Measurements from ENCODE around the gene NPIPA1. TPM values are rescaled to one million over a fixed set of nuclear protein-coding genes. Genes with fewer than 3 reads are reported as not detected.
"Not testable (repeated sequence)": the region's sequence is repeated elsewhere in the genome, so short reads cannot be mapped to it uniquely, and the experiment has no call there.

Gene NPIPA1
- total RNA-seq, 1 experiment from 2014 or later = 215 TPM

GRCh38 chr16:14910833-14911629, 26.2 kb upstream of the NPIPA1 start:
- H3K4me1 Mint-ChIP-seq (ENCODE audit: insufficient read depth, unreplicated experiment); POLR2A ChIA-PET; H3K9me3 Mint-ChIP-seq (ENCODE audit: unreplicated experiment); H3K4me3 Mint-ChIP-seq (ENCODE audit: unreplicated experiment); H3K36me3 Mint-ChIP-seq (ENCODE audit: insufficient read depth, unreplicated experiment); CTCF ChIA-PET; H3K27ac Mint-ChIP-seq (ENCODE audit: low read depth, unreplicated experiment); BruUV-seq (replicated peaks); intact Hi-C loops (cut with micrococcal nuclease); DNase-seq (ENCODE audit: unreplicated experiment); H3K27me3 Mint-ChIP-seq (ENCODE audit: insufficient read depth, unreplicated experiment): not testable (repeated sequence)

- POLR2A ChIA-PET; H3K9me3 Mint-ChIP-seq (ENCODE audit: unreplicated experiment); H3K27me3 Mint-ChIP-seq (ENCODE audit: insufficient read depth, unreplicated experiment); H3K4me1 Mint-ChIP-seq (ENCODE audit: insufficient read depth, unreplicated experiment); DNase-seq (ENCODE audit: unreplicated experiment); H3K36me3 Mint-ChIP-seq (ENCODE audit: insufficient read depth, unreplicated experiment); BruUV-seq (replicated peaks); H3K27ac Mint-ChIP-seq (ENCODE audit: low read depth, unreplicated experiment); CTCF ChIA-PET; intact Hi-C loops (cut with micrococcal nuclease): not testable (repeated sequence)
- H3K4me3 Mint-ChIP-seq (ENCODE audit: unreplicated experiment) = peak overlapping the region; percentile 76
Measured at GRCh38 chr16:14911954-14912353, 25.3 kb upstream of the NPIPA1 start.

- H3K27ac Mint-ChIP-seq (ENCODE audit: low read depth, unreplicated experiment); DNase-seq (ENCODE audit: unreplicated experiment); H3K27me3 Mint-ChIP-seq (ENCODE audit: insufficient read depth, unreplicated experiment); intact Hi-C loops (cut with micrococcal nuclease); H3K36me3 Mint-ChIP-seq (ENCODE audit: insufficient read depth, unreplicated experiment); CTCF ChIA-PET; POLR2A ChIA-PET; H3K9me3 Mint-ChIP-seq (ENCODE audit: unreplicated experiment); H3K4me3 Mint-ChIP-seq (ENCODE audit: unreplicated experiment); H3K4me1 Mint-ChIP-seq (ENCODE audit: insufficient read depth, unreplicated experiment): not testable (repeated sequence)
- BruUV-seq (replicated peaks) = TSS peak; percentile 62
Measured at GRCh38 chr16:14912588-14912987, 24.7 kb upstream of the NPIPA1 start.

- H3K27me3 Mint-ChIP-seq (ENCODE audit: insufficient read depth, unreplicated experiment); H3K36me3 Mint-ChIP-seq (ENCODE audit: insufficient read depth, unreplicated experiment); H3K9me3 Mint-ChIP-seq (ENCODE audit: unreplicated experiment); DNase-seq (ENCODE audit: unreplicated experiment); CTCF ChIA-PET; H3K27ac Mint-ChIP-seq (ENCODE audit: low read depth, unreplicated experiment); BruUV-seq (replicated peaks); POLR2A ChIA-PET; H3K4me1 Mint-ChIP-seq (ENCODE audit: insufficient read depth, unreplicated experiment); H3K4me3 Mint-ChIP-seq (ENCODE audit: unreplicated experiment); intact Hi-C loops (cut with micrococcal nuclease): not testable (repeated sequence)
Measured at GRCh38 chr16:14918504-14918903, 18.7 kb upstream of the NPIPA1 start.

DNA sequence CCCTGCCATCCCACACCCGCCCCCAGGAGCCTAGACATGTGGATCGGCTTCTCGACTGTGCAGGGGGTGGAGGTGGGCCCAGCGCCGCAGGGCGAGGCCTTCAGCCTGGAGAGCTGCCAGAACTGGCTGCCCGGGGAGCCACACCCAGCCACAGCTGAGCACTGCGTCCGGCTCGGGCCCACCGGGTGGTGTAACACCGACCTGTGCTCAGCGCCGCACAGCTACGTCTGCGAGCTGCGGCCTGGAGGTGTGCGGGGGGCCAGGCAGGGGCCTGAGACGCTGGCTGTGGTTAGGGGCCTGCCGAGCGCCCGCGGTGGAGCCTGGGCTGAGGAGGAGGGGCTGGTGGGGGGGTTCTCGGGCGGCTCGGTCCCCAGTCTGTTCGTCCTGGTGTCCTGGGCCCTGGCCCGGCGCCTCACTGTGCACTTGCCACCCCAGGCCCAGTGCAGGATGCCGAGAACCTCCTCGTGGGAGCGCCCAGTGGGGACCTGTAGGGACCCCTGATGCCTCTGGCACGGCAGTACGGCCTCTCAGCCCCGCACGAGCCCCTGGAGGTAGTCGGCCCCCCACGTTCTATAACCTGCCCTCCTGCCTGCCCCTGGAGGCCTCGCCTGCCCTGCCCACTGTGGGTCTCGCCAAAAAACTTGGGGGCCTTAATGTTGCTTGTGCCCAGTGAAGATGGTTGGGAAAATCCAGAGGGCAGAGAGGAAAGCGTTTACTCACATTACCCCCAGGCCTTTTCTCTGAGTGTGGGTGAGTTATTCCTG, 17.2 kb upstream of the NPIPA1 start:
- H3K27me3 Mint-ChIP-seq (ENCODE audit: insufficient read depth, unreplicated experiment); H3K27ac Mint-ChIP-seq (ENCODE audit: low read depth, unreplicated experiment); H3K36me3 Mint-ChIP-seq (ENCODE audit: insufficient read depth, unreplicated experiment); intact Hi-C loops (cut with micrococcal nuclease); H3K4me3 Mint-ChIP-seq (ENCODE audit: unreplicated experiment); H3K9me3 Mint-ChIP-seq (ENCODE audit: unreplicated experiment); DNase-seq (ENCODE audit: unreplicated experiment); H3K4me1 Mint-ChIP-seq (ENCODE audit: insufficient read depth, unreplicated experiment); CTCF ChIA-PET; BruUV-seq (replicated peaks); POLR2A ChIA-PET: not testable (repeated sequence)

DNA sequence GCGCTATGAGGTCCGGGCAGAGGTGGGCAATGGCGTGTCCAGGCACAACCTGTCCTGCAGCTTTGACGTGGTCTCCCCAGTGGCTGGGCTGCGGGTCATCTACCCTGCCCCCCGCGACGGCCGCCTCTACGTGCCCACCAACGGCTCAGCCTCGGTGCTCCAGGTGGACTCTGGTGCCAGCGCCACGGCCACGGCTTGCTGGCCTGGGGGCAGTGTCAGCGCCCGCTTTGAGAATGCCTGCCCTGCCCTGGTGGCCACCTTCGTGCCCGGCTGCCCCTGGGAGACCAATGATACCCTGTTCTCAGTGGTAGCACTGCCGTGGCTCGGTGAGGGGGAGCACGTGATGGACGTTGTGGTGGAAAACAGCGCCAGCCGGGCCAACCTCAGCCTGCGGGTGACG, 15.0 kb upstream of the NPIPA1 start:
- H3K9me3 Mint-ChIP-seq (ENCODE audit: unreplicated experiment); H3K27me3 Mint-ChIP-seq (ENCODE audit: insufficient read depth, unreplicated experiment); H3K4me1 Mint-ChIP-seq (ENCODE audit: insufficient read depth, unreplicated experiment); POLR2A ChIA-PET; CTCF ChIA-PET; DNase-seq (ENCODE audit: unreplicated experiment); BruUV-seq (replicated peaks); H3K36me3 Mint-ChIP-seq (ENCODE audit: insufficient read depth, unreplicated experiment); H3K4me3 Mint-ChIP-seq (ENCODE audit: unreplicated experiment); H3K27ac Mint-ChIP-seq (ENCODE audit: low read depth, unreplicated experiment); intact Hi-C loops (cut with micrococcal nuclease): not testable (repeated sequence)

DNA sequence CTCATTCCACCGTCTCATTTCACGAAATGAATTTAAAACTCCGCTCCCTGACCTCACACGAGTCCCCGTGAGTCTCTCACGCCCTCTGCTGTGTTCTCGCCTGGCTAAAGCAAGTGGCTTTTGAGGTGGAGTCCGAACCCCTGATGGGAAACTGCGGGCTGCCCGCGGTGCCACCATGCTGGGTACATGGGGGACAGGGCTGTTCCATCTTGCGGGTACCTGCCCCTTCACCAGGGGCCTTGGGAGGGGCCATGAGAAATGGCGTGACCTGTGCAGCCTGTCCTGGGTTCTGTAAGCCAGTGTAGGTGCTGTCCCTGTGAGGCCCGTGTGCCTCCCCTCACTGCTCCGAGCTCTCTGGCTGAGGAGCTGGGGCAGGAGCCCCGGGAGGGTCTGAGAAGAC, 14.3 kb upstream of the NPIPA1 start:
- H3K4me3 Mint-ChIP-seq (ENCODE audit: unreplicated experiment); DNase-seq (ENCODE audit: unreplicated experiment); BruUV-seq (replicated peaks); CTCF ChIA-PET; H3K4me1 Mint-ChIP-seq (ENCODE audit: insufficient read depth, unreplicated experiment); H3K27ac Mint-ChIP-seq (ENCODE audit: low read depth, unreplicated experiment); H3K36me3 Mint-ChIP-seq (ENCODE audit: insufficient read depth, unreplicated experiment); intact Hi-C loops (cut with micrococcal nuclease); H3K9me3 Mint-ChIP-seq (ENCODE audit: unreplicated experiment); POLR2A ChIA-PET; H3K27me3 Mint-ChIP-seq (ENCODE audit: insufficient read depth, unreplicated experiment): not testable (repeated sequence)

DNA sequence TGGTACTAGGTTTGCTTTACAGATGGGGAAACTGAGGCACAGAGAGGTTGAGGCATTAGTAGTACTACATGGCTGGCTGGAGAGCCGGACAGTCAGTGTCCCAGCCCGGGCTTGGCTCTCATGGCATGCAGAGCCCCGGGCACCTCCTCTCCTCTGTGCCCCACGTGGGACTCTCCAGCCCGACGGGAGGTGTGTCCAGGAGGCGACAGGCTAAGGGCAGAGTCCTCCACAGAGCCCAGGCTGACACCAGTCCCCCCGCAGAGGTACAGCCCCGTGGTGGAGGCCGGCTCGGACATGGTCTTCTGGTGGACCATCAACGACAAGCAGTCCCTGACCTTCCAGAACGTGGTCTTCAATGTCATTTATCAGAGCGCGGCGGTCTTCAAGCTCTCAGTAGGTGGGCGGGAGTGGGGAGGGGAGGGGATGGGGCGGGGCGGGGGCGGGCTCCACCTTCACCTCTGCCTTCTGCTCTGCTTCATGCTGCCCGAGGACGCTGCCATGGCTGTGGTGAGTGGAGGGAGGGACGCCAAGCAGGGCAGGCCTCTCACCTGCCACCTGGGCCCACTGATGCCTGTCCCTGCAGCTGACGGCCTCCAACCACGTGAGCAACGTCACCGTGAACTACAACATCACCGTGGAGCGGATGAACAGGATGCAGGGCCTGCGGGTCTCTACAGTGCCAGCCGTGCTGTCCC, 13.7 kb upstream of the NPIPA1 start:
- POLR2A ChIA-PET; H3K27me3 Mint-ChIP-seq (ENCODE audit: insufficient read depth, unreplicated experiment); H3K9me3 Mint-ChIP-seq (ENCODE audit: unreplicated experiment); BruUV-seq (replicated peaks); H3K4me3 Mint-ChIP-seq (ENCODE audit: unreplicated experiment); DNase-seq (ENCODE audit: unreplicated experiment); CTCF ChIA-PET; H3K36me3 Mint-ChIP-seq (ENCODE audit: insufficient read depth, unreplicated experiment); intact Hi-C loops (cut with micrococcal nuclease); H3K4me1 Mint-ChIP-seq (ENCODE audit: insufficient read depth, unreplicated experiment); H3K27ac Mint-ChIP-seq (ENCODE audit: low read depth, unreplicated experiment): not testable (repeated sequence)

- H3K9me3 Mint-ChIP-seq (ENCODE audit: unreplicated experiment); H3K27ac Mint-ChIP-seq (ENCODE audit: low read depth, unreplicated experiment); DNase-seq (ENCODE audit: unreplicated experiment); H3K36me3 Mint-ChIP-seq (ENCODE audit: insufficient read depth, unreplicated experiment); H3K4me1 Mint-ChIP-seq (ENCODE audit: insufficient read depth, unreplicated experiment); BruUV-seq (replicated peaks); POLR2A ChIA-PET; H3K4me3 Mint-ChIP-seq (ENCODE audit: unreplicated experiment); H3K27me3 Mint-ChIP-seq (ENCODE audit: insufficient read depth, unreplicated experiment); CTCF ChIA-PET; intact Hi-C loops (cut with micrococcal nuclease): not testable (repeated sequence)
Measured at GRCh38 chr16:14924359-14924758, 12.9 kb upstream of the NPIPA1 start.

All from MCF 10A (cell line).